LNCAP (cell line): Measurements from ENCODE around the gene TMEM163.

Experiments
- TF ChIP-seq, protein P1 (sequence below): fragments of 450-650 bp; IDR thresholded peaks from 2 replicates; pipeline ENCODE4 v1.5.1; 2017; ENCODE audit warnings: mild to moderate bottlenecking

The TMEM163 gene

DNA sequence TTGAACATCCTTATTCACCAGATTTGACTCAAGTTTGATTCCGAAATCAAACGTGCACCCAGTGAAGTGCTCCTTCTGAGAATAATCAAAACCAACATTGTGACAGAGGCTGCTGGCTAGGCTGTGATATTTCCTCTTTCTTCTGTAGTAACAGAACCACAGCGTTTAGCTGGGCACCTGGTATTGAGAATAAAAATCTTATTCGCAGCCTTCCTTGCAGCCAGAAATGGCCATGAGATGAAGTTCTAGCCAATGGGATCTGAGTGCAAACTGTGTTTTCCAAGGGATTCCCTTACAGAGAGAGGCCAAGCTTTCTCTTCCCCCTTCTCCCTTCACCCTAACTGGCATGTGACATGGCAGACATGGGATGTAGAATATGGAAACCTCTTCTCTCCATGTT lies 51.7 kb downstream of the TMEM163 start:
- TF ChIP-seq, protein P1, sequence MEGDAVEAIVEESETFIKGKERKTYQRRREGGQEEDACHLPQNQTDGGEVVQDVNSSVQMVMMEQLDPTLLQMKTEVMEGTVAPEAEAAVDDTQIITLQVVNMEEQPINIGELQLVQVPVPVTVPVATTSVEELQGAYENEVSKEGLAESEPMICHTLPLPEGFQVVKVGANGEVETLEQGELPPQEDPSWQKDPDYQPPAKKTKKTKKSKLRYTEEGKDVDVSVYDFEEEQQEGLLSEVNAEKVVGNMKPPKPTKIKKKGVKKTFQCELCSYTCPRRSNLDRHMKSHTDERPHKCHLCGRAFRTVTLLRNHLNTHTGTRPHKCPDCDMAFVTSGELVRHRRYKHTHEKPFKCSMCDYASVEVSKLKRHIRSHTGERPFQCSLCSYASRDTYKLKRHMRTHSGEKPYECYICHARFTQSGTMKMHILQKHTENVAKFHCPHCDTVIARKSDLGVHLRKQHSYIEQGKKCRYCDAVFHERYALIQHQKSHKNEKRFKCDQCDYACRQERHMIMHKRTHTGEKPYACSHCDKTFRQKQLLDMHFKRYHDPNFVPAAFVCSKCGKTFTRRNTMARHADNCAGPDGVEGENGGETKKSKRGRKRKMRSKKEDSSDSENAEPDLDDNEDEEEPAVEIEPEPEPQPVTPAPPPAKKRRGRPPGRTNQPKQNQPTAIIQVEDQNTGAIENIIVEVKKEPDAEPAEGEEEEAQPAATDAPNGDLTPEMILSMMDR: no peak

DNA sequence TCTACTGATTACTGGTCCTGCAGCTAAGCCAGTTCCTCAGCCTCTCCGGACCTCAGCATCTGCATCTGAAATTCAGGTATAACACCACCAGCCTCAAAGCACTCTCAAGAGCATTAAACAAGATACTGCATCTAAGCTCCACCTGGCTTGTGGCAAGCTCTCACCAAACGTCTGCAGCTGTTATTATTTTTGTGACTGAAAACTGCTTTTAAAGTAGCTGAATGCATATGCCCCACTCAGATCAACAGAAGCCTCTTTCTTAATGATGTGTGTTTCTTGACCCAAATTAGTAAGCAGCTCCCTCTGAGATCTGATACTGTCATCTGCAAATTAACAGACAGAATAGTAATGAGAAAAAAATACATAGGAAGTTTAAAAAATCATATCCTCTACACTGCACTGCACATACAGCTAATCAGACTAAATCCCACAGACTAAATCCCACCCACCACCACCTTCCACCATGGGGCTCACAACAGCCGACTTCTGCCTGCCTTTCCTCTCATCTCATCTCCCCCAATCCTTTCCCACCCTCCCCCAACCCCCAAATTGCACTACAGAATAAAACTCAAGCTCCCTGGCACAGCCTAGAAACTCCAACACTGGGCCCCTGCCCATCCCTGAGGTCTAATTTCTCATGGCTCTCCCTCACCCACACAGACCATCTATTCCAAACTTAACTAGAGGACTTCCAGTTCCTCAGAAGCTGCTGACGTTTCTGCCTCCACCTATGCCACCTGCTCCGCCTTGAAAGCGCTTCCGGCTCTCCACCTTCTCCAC lies 52.9 kb downstream of the TMEM163 start:
- TF ChIP-seq, protein P1: no peak

DNA sequence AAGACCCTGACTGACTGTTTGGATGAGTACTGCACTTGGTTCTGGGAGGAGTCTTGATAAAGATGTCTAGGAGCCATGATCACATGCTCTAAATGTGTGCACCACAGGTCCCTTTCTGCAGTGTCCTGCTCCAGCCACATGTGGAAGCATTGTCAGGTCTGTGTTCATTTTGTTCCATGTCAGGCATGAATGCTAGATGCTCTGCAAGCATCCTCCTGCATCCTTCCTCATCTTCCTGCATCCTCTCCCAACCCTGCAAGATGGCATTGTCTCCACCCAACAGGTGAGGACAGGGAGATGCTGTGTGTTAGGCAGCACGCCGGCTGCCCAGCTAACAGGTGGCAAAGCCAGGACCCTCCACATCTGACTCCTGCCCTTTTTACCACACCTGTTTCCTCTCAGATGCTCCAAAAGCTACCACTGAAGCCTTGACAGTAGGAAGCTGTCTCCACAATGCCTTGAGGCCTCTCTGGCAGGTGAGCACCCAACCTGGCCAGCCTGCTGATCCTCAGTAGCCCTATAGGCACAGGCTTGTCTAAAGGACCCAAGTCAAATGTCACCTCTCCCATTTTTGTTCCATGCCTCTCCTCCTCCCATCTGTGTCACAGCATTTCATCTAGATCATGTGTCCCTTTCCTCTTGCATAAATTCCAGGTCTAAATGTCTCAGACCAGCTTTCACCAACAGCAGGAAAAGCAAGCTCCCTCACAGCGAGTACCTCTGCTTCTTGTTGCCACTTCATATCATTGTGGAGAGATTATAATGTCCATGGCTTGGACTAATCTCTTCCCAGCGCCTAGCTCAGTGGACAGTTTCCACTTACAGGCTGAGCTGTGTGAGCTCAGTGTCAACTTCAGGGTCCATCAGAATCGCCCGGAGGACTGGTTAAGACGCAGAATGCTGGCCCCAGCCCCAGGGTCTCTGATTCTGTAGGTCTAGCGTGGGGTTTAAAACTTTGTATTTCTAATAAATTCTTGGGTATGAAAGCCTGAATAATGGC lies 55.0 kb downstream of the TMEM163 start:
- TF ChIP-seq, protein P1: no peak

DNA sequence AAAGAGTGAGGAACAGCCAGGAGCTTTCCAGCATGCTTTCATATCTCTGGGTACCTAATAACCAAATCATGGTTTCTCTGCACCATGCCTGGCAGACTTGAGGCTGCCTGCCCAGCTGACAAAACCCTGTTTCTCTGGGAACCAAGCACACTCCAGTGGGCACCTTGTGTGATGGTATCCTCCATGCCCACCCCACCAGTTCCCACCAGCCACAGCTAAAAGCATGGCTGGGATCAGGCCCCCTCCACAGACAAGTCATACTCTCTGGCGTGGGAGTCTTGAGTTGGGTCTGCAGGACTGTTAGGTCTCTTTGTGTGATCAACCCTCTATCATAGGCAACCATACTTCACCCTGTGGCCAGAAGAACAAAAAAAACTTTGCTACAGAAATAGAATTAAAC lies 56.0 kb downstream of the TMEM163 start:
- TF ChIP-seq, protein P1: no peak

DNA sequence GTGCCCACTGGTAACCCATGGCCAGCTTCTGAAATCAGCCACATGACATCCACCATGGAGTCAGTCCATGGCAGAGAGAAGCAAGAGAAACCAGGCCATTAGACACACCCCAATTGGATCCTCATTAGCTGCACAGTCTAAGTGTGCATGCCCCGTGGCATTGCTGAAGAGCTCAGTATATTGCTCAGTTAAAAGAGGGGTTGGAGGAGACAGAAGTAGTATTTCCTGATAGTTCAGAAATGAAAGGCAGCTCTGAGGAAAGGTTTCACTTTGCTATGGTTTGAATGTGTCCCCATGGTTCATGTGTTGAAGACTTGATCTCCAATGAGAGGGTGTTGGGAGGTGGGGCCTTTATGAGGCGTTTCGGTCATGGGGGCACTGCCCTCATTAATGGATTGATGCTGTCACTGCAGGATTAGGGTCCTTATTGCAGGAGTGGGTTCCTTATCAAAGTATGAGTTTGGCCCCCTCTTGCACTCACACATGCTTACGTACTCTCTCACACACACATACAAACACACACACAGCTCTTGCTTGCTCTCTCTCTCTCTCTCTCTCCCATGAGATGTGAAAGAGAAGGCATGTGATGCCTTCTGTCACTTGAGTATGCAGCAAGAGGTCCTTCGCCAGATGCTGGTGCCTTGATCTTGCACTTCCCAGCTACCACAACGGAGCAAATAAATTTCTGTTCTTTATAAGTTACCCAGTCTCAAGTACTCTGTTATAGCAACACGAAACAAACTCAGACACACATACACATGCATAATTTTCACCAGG lies 58.0 kb downstream of the TMEM163 start:
- TF ChIP-seq, protein P1: no peak

DNA sequence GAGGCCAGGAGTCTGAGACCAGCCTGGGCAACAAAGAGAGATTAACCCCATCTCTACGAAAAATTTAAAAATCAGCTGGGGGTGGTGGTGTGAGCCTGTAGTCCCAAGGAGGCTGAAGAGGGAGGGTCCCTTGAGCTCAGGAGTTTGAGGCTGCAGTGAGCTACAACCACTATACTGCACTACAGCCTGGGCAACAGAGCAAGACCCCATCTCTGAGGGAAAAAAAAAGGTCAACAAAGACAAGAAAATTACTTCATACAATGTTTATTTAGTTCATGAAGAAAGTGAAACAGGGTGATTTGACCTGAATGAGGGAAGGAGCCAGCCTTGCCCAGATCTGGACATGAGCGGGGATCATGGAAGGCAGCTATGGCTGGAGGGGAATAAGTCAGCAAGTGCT lies 59.1 kb downstream of the TMEM163 start:
- TF ChIP-seq, protein P1: no peak

DNA sequence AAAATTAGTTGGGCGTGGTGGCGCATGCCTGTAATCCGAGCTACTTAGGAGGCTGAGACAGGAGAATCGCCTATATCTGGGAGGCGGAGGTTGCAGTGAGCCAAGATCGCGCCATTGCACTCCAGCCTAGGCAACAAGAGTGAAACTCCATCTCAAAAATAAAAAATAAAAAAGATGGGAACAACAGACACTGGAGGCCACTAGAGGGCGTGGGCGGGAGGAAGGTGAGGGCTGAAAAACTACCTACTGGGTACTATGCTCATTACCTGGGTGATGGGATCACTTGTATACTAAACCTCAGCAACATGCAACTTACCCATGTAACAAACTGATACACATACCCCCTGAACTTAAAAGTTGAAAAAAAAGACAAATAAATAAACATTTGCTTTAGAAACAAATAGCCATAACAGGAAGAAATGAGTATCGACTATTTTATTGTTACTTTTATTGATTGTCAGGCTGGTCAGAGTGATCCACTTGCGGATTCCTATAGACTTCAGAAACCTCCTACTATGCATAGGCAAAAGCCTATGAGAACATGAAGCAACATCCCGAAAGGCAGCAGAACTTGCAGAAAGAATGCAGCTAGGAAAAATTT lies 61.0 kb downstream of the TMEM163 start:
- TF ChIP-seq, protein P1: peak; percentile 51
